ENCODE results near the gene LMLN. TPM values are rescaled to one million over a fixed set of nuclear protein-coding genes. Genes with fewer than 3 reads are reported as not detected.
A peak's percentile ranks its signal among the peaks of the same experiment; 100 is the strongest.

Gene LMLN
- total and polyA plus RNA-seq, 8 donors: 9.0 to 12.2 (median 10.0) TPM

GRCh38 chr3:198071602-198072287 lies 111.7 kb downstream of the LMLN start:
- TF ChIP-seq CTCF (IDR thresholded peaks at IDR 0.05): no peak
- H3K9me3 ChIP-seq: no peaks in the 10 kb centered on the region
- intact Hi-C loops (cut with DNase I): no loop called here
- no peaks in the 10 kb centered on the region for H3K36me3 ChIP-seq
- H3K4me1 ChIP-seq: no peaks in the 10 kb centered on the region
- no peak overlapping the region for H3K4me3 ChIP-seq
- DNase-seq (no peak), ATAC-seq (peak; percentile 71)
- H3K27ac ChIP-seq: no peak overlapping the region
- peaks cover 30 to 43% of the 10 kb centered on the region in 2 donors for H3K27me3 ChIP-seq

- Histone ChIP-seq H3K27ac (no peak overlapping the region), H3K9me3 (no peaks in the 10 kb centered on the region), H3K4me1 (peaks cover 6 to 19% of the 10 kb centered on the region in 2 donors), H3K4me3 (no peak overlapping the region), H3K36me3 (no peaks in the 10 kb centered on the region), H3K27me3 (peaks cover 79 to 90% of the 10 kb centered on the region in 2 donors)
- intact Hi-C loops (cut with DNase I): no loop called here
- ATAC-seq: no peak
- DNase-seq: no peak
- TF ChIP-seq CTCF (IDR thresholded peaks at IDR 0.05): no peak
Measured at GRCh38 chr3:198076722-198077308, 116.8 kb downstream of the LMLN start.

- no peak for TF ChIP-seq CTCF (IDR thresholded peaks at IDR 0.05)
- DNase-seq (peak in 1 of 4 donors; percentile 86), ATAC-seq (peak; percentile 53)
- intact Hi-C loops (cut with DNase I): no loop called here
- peaks cover 80 to 92% of the 10 kb centered on the region in 2 donors for H3K27me3 ChIP-seq
- H3K27ac ChIP-seq: no peak overlapping the region
- H3K4me3 ChIP-seq: peak overlapping the region; percentile 19 to 27
- H3K36me3 ChIP-seq: no peaks in the 10 kb centered on the region
- peaks cover 6 to 19% of the 10 kb centered on the region in 2 donors for H3K4me1 ChIP-seq
- H3K9me3 ChIP-seq: no peaks in the 10 kb centered on the region
Measured at GRCh38 chr3:198079771-198080520, 119.9 kb downstream of the LMLN start.

- Histone ChIP-seq H3K27ac (no peak overlapping the region), H3K4me3 (peak overlapping the region; percentile 19 to 27), H3K27me3 (peaks cover 76 to 94% of the 10 kb centered on the region in 2 donors), H3K9me3 (no peaks in the 10 kb centered on the region), H3K4me1 (peaks cover 6 to 19% of the 10 kb centered on the region in 2 donors), H3K36me3 (no peaks in the 10 kb centered on the region)
- intact Hi-C loops (cut with DNase I): no loop called here
- peak; percentile 60 to 79 for TF ChIP-seq CTCF (IDR thresholded peaks at IDR 0.05)
- DNase-seq (peak; percentile 53 to 97 (median 72)), ATAC-seq (peak; percentile 99)
Measured at GRCh38 chr3:198080521-198081384, 120.7 kb downstream of the LMLN start.

Data from left lung (tissue), 10 donors.